NCI-H510A treated with DMSO at 0.1 percent for 48 hours (cell line): ENCODE data around the gene NRXN3.

Experiments used
- DNase-seq: peaks from one replicate; lab custom pipeline; 2025; lab: John Stamatoyannopoulos, UW

NRXN3 gene

GRCh38 chr14:79287976-79288375, 1117.8 kb downstream of the NRXN3 start:
- no peak for DNase-seq

- DNase-seq = peak; percentile 18
These were observed 1123.5 kb downstream of the NRXN3 start for GRCh38 chr14:79293482-79294177.

- no peak for DNase-seq
These were observed 1124.3 kb downstream of the NRXN3 start for GRCh38 chr14:79294499-79294898.

GRCh38 chr14:79295385-79295784, 1125.2 kb downstream of the NRXN3 start:
- no peak for DNase-seq

- DNase-seq = no peak
These were observed 1128.2 kb downstream of the NRXN3 start for GRCh38 chr14:79298373-79298772.

- peak; percentile 21 for DNase-seq
These were observed 1129.0 kb downstream of the NRXN3 start for GRCh38 chr14:79299162-79299561.

- DNase-seq = no peak
These were observed 1134.1 kb downstream of the NRXN3 start for GRCh38 chr14:79304279-79304678.

GRCh38 chr14:79306546-79306945, 1136.4 kb downstream of the NRXN3 start:
- no peak for DNase-seq

- DNase-seq = no peak
These were observed 1148.2 kb downstream of the NRXN3 start for GRCh38 chr14:79318371-79318770.

- DNase-seq = no peak
These were observed 1150.4 kb downstream of the NRXN3 start for GRCh38 chr14:79320561-79320960.

GRCh38 chr14:79321070-79321469, 1150.9 kb downstream of the NRXN3 start:
- DNase-seq = no peak

GRCh38 chr14:79325071-79325470, 1154.9 kb downstream of the NRXN3 start:
- DNase-seq = peak; percentile 91

- DNase-seq = peak; percentile 70
These were observed 1155.4 kb downstream of the NRXN3 start for GRCh38 chr14:79325557-79325956.

GRCh38 chr14:79328863-79329262, 1158.7 kb downstream of the NRXN3 start:
- no peak for DNase-seq

GRCh38 chr14:79331830-79332229, 1161.7 kb downstream of the NRXN3 start:
- no peak for DNase-seq

GRCh38 chr14:79332504-79333197, 1162.5 kb downstream of the NRXN3 start:
- DNase-seq = no peak

- no peak for DNase-seq
These were observed 1163.0 kb downstream of the NRXN3 start for GRCh38 chr14:79333198-79333546.

GRCh38 chr14:79334272-79334671, 1164.1 kb downstream of the NRXN3 start:
- no peak for DNase-seq

- DNase-seq = no peak
These were observed 1167.6 kb downstream of the NRXN3 start for GRCh38 chr14:79337761-79338160.

- peak; percentile 7 for DNase-seq
These were observed 1172.8 kb downstream of the NRXN3 start for GRCh38 chr14:79342942-79343341.

- DNase-seq = no peak
These were observed 1180.8 kb downstream of the NRXN3 start for GRCh38 chr14:79351011-79351410.

- DNase-seq = no peak
These were observed 1182.0 kb downstream of the NRXN3 start for GRCh38 chr14:79352076-79352630.

- DNase-seq = no peak
These were observed 1184.2 kb downstream of the NRXN3 start for GRCh38 chr14:79354336-79354735.
